ENCODE results near the gene AKT2. TPM values are rescaled to one million over a fixed set of nuclear protein-coding genes. Genes with fewer than 3 reads are reported as not detected.
A peak's percentile ranks its signal among the peaks of the same experiment; 100 is the strongest.

Gene AKT2
- total RNA-seq, 1 experiment from 2014 or later: 150 TPM

- H2AFZ ChIP-seq (ENCODE audit: low read length): no peak overlapping the region
- H3K27me3 Mint-ChIP-seq (ENCODE audit: low read depth): no peaks in the 10 kb centered on the region
- H3K4me1 Mint-ChIP-seq: peaks cover 4 to 8% of the 10 kb centered on the region in 2 experiments; a peak in 2 of 4 replicates
- no peak overlapping the region for H2AK5ac ChIP-seq (ENCODE audit: insufficient read length, low read length)
- H2BK20ac ChIP-seq (ENCODE audit: low read depth, low read length, poor library complexity, severe bottlenecking): no peak overlapping the region
- no peak overlapping the region for H4K8ac ChIP-seq (replicated peaks; ENCODE audit: insufficient read length, low read depth, low read length)
- H4K5ac ChIP-seq (ENCODE audit: insufficient read length, low read depth, low read length): no peak overlapping the region
- H2BK120ac ChIP-seq (ENCODE audit: low read depth, low read length, poor library complexity, severe bottlenecking): no peak overlapping the region
- no peak overlapping the region for H3K4me2 ChIP-seq (ENCODE audit: insufficient read depth, insufficient read length, low read length)
- no peak overlapping the region for H3K14ac ChIP-seq (ENCODE audit: insufficient read depth, low read length)
- no peaks in the 10 kb centered on the region for H3K9me3 Mint-ChIP-seq
- no peak overlapping the region for H2BK15ac ChIP-seq (ENCODE audit: low read depth, low read length)
- no peaks in the 10 kb centered on the region; the same call in 1 of the 2 replicates for H3K4me1 ChIP-seq (ENCODE audit: insufficient read depth, low read length)
- H3T11ph ChIP-seq (ENCODE audit: low read length): no peak overlapping the region
- no peak overlapping the region for H3K9ac ChIP-seq (ENCODE audit: extremely low read depth, insufficient read length, low read length)
- H3K56ac ChIP-seq (ENCODE audit: insufficient read length, low read depth, low read length): no peak overlapping the region
- no peak overlapping the region for H3K4ac ChIP-seq (ENCODE audit: low read depth, low read length)
- no peaks in the 10 kb centered on the region for H3K9me3 ChIP-seq (ENCODE audit: control insufficient read depth, low read depth, low read length)
- no peak overlapping the region for H3K18ac ChIP-seq (ENCODE audit: insufficient read length, low read depth, low read length)
- no peaks in the 10 kb centered on the region for H3K27me3 ChIP-seq (ENCODE audit: insufficient read depth, low read length)
- H3K79me1 ChIP-seq (ENCODE audit: insufficient read depth, low read depth, low read length, poor library complexity, severe bottlenecking): no peaks in the 10 kb centered on the region
- H3K23ac ChIP-seq (ENCODE audit: insufficient read length, low read depth, low read length): no peak overlapping the region
- no CpG with 5 or more reads among the region's 21 CpGs for WGBS (ENCODE audit: extremely low coverage, insufficient read length, low lambda C conversion rate)
- TF ChIP-seq CTCF (conservative IDR thresholded peaks at IDR 0.05): no peak
- H2BK5ac ChIP-seq (ENCODE audit: insufficient read length, low read length): no peak overlapping the region
- H3K4me3 Mint-ChIP-seq: no peak overlapping the region
- no peak overlapping the region for H3K27ac ChIP-seq (ENCODE audit: insufficient read length, low read depth, low read length)
- no peaks in the 10 kb centered on the region for H4K20me1 ChIP-seq (ENCODE audit: control insufficient read depth, insufficient read depth, insufficient read length)
- no peak overlapping the region for H4K91ac ChIP-seq (ENCODE audit: insufficient read length, low read depth, low read length)
- H3K27ac Mint-ChIP-seq: peak overlapping the region; percentile 34 to 65 (median 38); a peak in 3 of 7 replicates
- H3K23me2 ChIP-seq (ENCODE audit: insufficient read length, low read depth, low read length, poor library complexity, severe bottlenecking): no peaks in the 10 kb centered on the region
- H3K79me2 ChIP-seq (ENCODE audit: insufficient read depth, low read length): no peaks in the 10 kb centered on the region; the same call in 1 of the 2 replicates
- H3K36me3 Mint-ChIP-seq (ENCODE audit: insufficient read depth in 1 of 3, low read depth in 3 of 3): peaks cover 3 to 44% (median 28%) of the 10 kb centered on the region in 3 experiments; a peak in 6 of 7 replicates
- DNase-seq: no peak
- no peak overlapping the region for H2BK12ac ChIP-seq (ENCODE audit: insufficient read length, low read depth, low read length)
These were observed 43.2 kb downstream of the AKT2 start for GRCh38 chr19:40241809-40242384.
